HEK293T (cell line): Measurements from ENCODE around the gene FCRLA.

ENCODE experiments used
- CTBP1 ChIP-seq: fragments of 450-650 bp; IDR thresholded peaks from 2 replicates; pipeline ENCODE4 v1.6.1; 2016; ENCODE audit warnings: borderline replicate concordance
- SUZ12 ChIP-seq: fragments of 450-650 bp; IDR thresholded peaks from 2 replicates; pipeline ENCODE4 v1.6.1; 2016; ENCODE audit warnings: mild to moderate bottlenecking
- TARDBP ChIP-seq: fragments of 450-650 bp; IDR thresholded peaks from 2 replicates; pipeline ENCODE4 v1.6.1; 2016
- ZNF384 ChIP-seq: fragments of 450-650 bp; IDR thresholded peaks from 2 replicates; pipeline ENCODE4 v1.6.1; 2016

DNA sequence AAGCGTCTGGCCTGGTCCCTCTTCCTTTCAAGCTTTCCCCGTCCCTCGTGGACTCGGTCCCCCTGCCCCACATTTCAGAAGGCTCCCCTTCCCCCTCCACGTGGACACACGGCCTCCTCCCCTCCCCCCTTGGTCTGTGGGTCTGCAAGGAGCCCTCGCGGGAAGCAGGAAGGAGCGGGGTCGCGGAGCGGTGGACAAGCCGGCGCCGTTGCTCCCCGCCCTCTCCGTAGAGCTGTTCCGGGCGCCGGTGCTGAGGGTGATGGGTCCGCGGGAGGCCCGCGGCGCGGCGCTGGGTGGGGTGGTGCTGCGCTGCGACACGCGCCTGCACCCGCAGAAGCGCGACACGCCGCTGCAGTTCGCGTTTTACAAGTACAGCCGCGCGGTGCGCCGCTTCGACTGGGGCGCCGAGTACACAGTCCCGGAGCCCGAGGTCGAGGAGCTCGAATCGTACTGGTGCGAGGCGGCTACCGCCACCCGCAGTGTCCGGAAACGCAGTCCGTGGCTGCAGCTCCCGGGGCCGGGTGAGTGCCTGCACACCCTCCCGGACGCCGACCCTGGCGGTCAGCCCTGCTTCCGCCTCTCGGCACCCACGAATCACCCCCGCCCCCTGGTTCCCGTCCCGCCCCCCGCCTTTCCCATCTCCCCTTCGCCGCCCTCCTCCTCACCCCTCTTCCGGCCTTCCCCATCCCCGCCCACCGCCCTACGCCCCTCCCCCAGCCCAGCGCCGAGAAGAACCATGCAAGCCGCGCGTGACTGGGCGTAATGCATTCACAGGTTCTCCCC is 19.6 kb downstream of the FCRLA start:
- TF ChIP-seq CTBP1 = no peak
- no peak for TF ChIP-seq ZNF384
- TF ChIP-seq SUZ12 = no peak
- TF ChIP-seq TARDBP = peak; percentile 40; the same call in 1 of the 2 replicates
